Measurements from ENCODE around the gene PRMT1. TPM values are rescaled to one million over a fixed set of nuclear protein-coding genes. Genes with fewer than 3 reads are reported as not detected.

Gene PRMT1
- total RNA-seq, 4 donors from 2014 or later = 45.6 to 116 (median 70.3) TPM

DNA sequence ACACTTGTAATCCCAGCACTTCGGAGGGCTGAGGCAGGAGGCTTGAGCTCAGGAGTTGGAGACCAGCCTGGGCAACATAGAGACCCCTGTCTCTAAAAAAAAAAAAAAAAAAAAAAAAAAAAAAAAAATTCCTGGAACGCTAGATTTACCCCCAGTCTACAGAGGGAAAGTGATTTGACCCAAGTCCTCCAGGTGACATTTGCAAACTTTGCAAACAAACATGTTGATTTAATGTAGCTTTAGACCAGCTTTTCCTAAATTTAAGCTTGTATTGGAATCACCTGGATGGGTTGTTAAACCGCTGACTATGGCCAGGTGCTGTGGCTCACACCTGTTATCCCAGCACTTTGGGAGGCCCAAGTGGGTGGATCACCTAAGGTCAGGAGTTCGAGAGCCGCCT lies 22.3 kb downstream of the PRMT1 start:
- H3K27ac ChIP-seq = no peak overlapping the region
- WGBS, 2 donors (ENCODE audit: low coverage in 1 of 2) = 73 to 80% methylated on average over 1 to 5 of the region's 5 CpGs
- TF ChIP-seq EP300 (IDR thresholded peaks at IDR 0.05; ENCODE audit: low read depth) (no peak), POLR2AphosphoS5 (IDR thresholded peaks at IDR 0.05) (no peak), POLR2A (IDR thresholded peaks at IDR 0.05) (no peak)
- TF ChIP-seq, protein P1, sequence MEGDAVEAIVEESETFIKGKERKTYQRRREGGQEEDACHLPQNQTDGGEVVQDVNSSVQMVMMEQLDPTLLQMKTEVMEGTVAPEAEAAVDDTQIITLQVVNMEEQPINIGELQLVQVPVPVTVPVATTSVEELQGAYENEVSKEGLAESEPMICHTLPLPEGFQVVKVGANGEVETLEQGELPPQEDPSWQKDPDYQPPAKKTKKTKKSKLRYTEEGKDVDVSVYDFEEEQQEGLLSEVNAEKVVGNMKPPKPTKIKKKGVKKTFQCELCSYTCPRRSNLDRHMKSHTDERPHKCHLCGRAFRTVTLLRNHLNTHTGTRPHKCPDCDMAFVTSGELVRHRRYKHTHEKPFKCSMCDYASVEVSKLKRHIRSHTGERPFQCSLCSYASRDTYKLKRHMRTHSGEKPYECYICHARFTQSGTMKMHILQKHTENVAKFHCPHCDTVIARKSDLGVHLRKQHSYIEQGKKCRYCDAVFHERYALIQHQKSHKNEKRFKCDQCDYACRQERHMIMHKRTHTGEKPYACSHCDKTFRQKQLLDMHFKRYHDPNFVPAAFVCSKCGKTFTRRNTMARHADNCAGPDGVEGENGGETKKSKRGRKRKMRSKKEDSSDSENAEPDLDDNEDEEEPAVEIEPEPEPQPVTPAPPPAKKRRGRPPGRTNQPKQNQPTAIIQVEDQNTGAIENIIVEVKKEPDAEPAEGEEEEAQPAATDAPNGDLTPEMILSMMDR (IDR thresholded peaks at IDR 0.05) = no peak
- H3K4me3 ChIP-seq = no peak overlapping the region
- peaks cover 14% of the 10 kb centered on the region for H3K27me3 ChIP-seq
- in situ Hi-C loops (cut with MboI; ENCODE audit: low pct_ligation_motif_present in 1 of 4, low pct_unique_long_range_greater_than_20kb in 1 of 4, low sequenced_read_pairs in 3 of 4) = no loop called here
- H3K4me1 ChIP-seq = no peaks in the 10 kb centered on the region
- H3K9me3 ChIP-seq = no peaks in the 10 kb centered on the region
- no peaks in the 10 kb centered on the region for H3K36me3 ChIP-seq
- no peak for DNase-seq
- intact Hi-C loops (cut with DNase I; ENCODE audit: low total_unique reads) = no loop called here

DNA sequence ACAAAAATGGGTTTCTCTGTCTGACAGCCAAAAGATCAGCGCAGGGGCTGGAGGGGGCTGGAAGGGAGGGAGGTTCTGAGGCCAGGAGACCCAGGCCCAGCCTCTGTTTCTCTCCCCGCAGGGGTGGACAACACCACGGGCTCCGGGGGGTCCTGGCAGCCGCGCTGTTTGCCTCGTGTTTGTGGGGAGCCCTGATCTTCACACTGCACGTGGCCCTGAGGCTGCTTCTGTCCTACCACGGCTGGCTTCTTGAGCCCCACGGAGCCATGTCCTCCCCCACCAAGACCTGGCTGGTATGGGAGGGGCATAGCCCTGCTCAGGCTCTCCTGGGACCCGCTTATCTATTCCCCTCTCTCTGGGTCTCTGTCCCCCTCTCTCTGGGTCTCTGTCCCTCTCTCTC lies 23.5 kb downstream of the PRMT1 start:
- H3K27me3 ChIP-seq = peaks cover 14% of the 10 kb centered on the region
- intact Hi-C loops (cut with DNase I; ENCODE audit: low total_unique reads) (no loop called here), in situ Hi-C loops (cut with MboI; ENCODE audit: low pct_ligation_motif_present in 1 of 4, low pct_unique_long_range_greater_than_20kb in 1 of 4, low sequenced_read_pairs in 3 of 4) (no loop called here)
- no peaks in the 10 kb centered on the region for H3K36me3 ChIP-seq
- TF ChIP-seq POLR2A (IDR thresholded peaks at IDR 0.05) = no peak
- TF ChIP-seq EP300 (IDR thresholded peaks at IDR 0.05; ENCODE audit: low read depth) = no peak
- TF ChIP-seq POLR2AphosphoS5 (IDR thresholded peaks at IDR 0.05) = no peak
- TF ChIP-seq, protein P1 (IDR thresholded peaks at IDR 0.05) = no peak
- no peaks in the 10 kb centered on the region for H3K9me3 ChIP-seq
- no peak overlapping the region for H3K27ac ChIP-seq
- WGBS, 2 donors (ENCODE audit: low coverage in 1 of 2) = 30 to 52% methylated on average over 2 to 10 of the region's 11 CpGs
- no peak for DNase-seq
- no peaks in the 10 kb centered on the region for H3K4me1 ChIP-seq
- H3K4me3 ChIP-seq = no peak overlapping the region

DNA sequence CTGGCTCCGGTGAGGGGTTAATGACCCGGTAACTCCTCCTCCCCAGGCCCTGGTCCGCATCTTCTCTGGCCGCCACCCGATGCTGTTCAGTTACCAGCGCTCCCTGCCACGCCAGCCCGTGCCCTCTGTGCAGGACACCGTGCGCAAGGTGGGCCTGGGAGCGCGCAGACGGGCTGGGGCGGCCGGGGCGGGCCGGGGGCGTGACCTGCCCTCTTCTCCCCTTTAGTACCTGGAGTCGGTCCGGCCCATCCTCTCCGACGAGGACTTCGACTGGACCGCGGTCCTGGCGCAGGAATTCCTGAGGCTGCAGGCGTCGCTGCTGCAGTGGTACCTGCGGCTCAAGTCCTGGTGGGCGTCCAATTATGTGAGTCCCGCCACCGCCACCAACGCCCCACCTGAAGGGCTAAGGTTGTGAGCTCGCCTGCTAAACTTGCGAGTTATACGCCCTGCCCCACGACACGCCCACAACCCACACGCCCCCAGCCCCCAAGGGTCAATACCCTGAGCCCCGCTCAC lies 24.3 kb downstream of the PRMT1 start:
- WGBS, 2 donors (ENCODE audit: low coverage in 1 of 2) = 32 to 62% methylated on average over 6 to 40 of the region's 40 CpGs
- H3K4me1 ChIP-seq = no peaks in the 10 kb centered on the region
- in situ Hi-C loops (cut with MboI; ENCODE audit: low pct_ligation_motif_present in 1 of 4, low pct_unique_long_range_greater_than_20kb in 1 of 4, low sequenced_read_pairs in 3 of 4) = no loop called here
- H3K27ac ChIP-seq = no peak overlapping the region
- peaks cover 14% of the 10 kb centered on the region for H3K27me3 ChIP-seq
- no peaks in the 10 kb centered on the region for H3K36me3 ChIP-seq
- no peak for TF ChIP-seq POLR2AphosphoS5 (IDR thresholded peaks at IDR 0.05)
- TF ChIP-seq, protein P1 (IDR thresholded peaks at IDR 0.05) = no peak
- TF ChIP-seq EP300 (IDR thresholded peaks at IDR 0.05; ENCODE audit: low read depth) = no peak
- no peak for TF ChIP-seq POLR2A (IDR thresholded peaks at IDR 0.05)
- DNase-seq = no peak
- H3K4me3 ChIP-seq = no peak overlapping the region
- intact Hi-C loops (cut with DNase I; ENCODE audit: low total_unique reads) = no loop called here
- no peaks in the 10 kb centered on the region for H3K9me3 ChIP-seq

DNA sequence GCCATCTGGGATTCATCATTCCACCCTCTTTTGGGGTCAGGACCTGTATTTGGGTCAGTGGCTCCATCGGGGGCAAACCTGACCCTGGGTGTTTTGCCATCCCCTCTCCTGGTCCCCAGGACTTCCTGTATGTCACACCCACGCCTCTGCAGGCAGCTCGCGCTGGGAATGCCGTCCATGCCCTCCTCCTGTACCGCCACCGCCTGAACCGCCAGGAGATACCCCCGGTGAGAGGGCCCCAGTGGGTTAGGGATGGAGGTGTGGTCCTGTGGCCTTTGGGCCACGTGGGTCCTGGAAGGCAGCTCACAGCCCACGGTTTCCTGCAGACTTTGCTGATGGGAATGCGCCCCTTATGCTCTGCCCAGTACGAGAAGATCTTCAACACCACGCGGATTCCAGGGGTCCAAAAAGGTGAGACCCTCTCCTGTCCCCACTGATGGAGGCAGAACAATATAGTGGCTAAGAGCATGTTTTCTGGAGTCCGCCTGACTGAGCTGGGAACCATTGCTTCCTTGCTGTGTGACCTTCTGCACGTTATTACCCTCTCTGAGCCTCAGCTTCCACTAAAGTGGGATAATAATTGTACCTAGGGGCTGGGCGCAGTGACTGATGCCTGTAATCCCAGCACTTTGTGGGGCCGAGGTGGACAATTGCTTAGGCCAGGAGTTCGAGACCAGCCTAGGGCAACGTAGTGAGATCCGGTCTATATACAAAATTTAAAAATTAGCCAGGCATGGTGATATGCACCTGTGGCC lies 28.0 kb downstream of the PRMT1 start:
- Histone ChIP-seq H3K36me3 (no peaks in the 10 kb centered on the region), H3K4me3 (no peak overlapping the region), H3K9me3 (no peaks in the 10 kb centered on the region), H3K27me3 (peaks cover 13% of the 10 kb centered on the region), H3K27ac (no peak overlapping the region), H3K4me1 (no peaks in the 10 kb centered on the region)
- intact Hi-C loops (cut with DNase I; ENCODE audit: low total_unique reads) = no loop called here
- DNase-seq = no peak
- 80 to 100% methylated on average over 2 to 22 of the region's 22 CpGs for WGBS, 2 donors (ENCODE audit: low coverage in 1 of 2)
- TF ChIP-seq POLR2A (IDR thresholded peaks at IDR 0.05) = no peak
- TF ChIP-seq EP300 (IDR thresholded peaks at IDR 0.05; ENCODE audit: low read depth) = no peak
- in situ Hi-C loops (cut with MboI; ENCODE audit: low pct_ligation_motif_present in 1 of 4, low pct_unique_long_range_greater_than_20kb in 1 of 4, low sequenced_read_pairs in 3 of 4) = no loop called here

Measured in transverse colon (tissue), 4 donors.